A549 (cell line): ENCODE measurements around the gene HECTD2. TPM values are rescaled to one million over a fixed set of nuclear protein-coding genes. Genes with fewer than 3 reads are reported as not detected.

Source experiments
- ATAC-seq, 2 experiments: fragments of 200-7000 bp in 1 of 2; fragments of >200 bp in 1 of 2; cut with Nextera tagmentation in 1 of 2; cut with Tn5 transposase in 1 of 2; 3 replicates each; pipeline versions ENCODE4 v1.8.0 to v1.9.1; 2018 to 2020; ENCODE audit warnings: mild to moderate bottlenecking in 1 of 2, moderate library complexity in 1 of 2
- CTCF ChIA-PET: fragments of 300-600 bp; sonication (Branson Sonifier 250); formaldehyde crosslinking; extraction: SDS; loops from one replicate; lab custom pipeline; 2021; ENCODE audit warnings: antibody characterized with exemption, inconsistent platforms; lab: Yijun Ruan, JAX
- POLR2A ChIA-PET: fragments of 350-600 bp; formaldehyde crosslinking; extraction: SDS; loops from one replicate; lab custom pipeline; 2021; ENCODE audit warnings: antibody characterized with exemption, inconsistent platforms; lab: Yijun Ruan, JAX
- DNase-seq, 2 experiments: peaks; one replicate each; pipeline versions ENCODE4 v3.0.0 to v3.0.0-alpha.2; 2011 to 2016; ENCODE audit warnings: low read depth in 1 of 2, low spot score in 1 of 2
- FAIRE-seq: peaks from 2 replicates; lab custom pipeline; 2011; peaks lifted over from hg19 to GRCh38; lab: Jason Lieb, UNC
- H3K27ac ChIP-seq, 2 experiments: fragments of >200 bp; sonication (Bioruptor Twin); formaldehyde crosslinking; 3 replicates each; pipeline ENCODE4 v1.5.1; 2016 to 2017
- H3K4me1 ChIP-seq: fragments of >200 bp; sonication (Bioruptor Twin); formaldehyde crosslinking; 3 replicates; pipeline ENCODE4 v1.6.1; 2016
- H3K4me2 ChIP-seq: fragments of >200 bp; sonication (Bioruptor Twin); formaldehyde crosslinking; 3 replicates; pipeline ENCODE4 v1.6.1; 2016
- H3K4me3 ChIP-seq: fragments of >200 bp; sonication (Bioruptor Twin); formaldehyde crosslinking; 3 replicates; pipeline ENCODE4 v1.5.1; 2016
- H3K9me3 ChIP-seq: fragments of >200 bp; sonication (Bioruptor Twin); formaldehyde crosslinking; 3 replicates; pipeline ENCODE4 v1.6.1; 2016
- ATOH8 ChIP-seq: fragments of 250-450 bp; sonication (Bioruptor Pico); IDR thresholded peaks from 2 replicates; pipeline ENCODE4 v1.5.0; 2020; ENCODE audit warnings: low read depth, mild to moderate bottlenecking, moderate library complexity
- BCL3 ChIP-seq: fragments of >200 bp; sonication (Bioruptor Twin); formaldehyde crosslinking; IDR thresholded peaks from 3 replicates; pipeline ENCODE4 v1.6.1; 2016
- CBX8 ChIP-seq: fragments of 200-600 bp; sonication (generic); IDR thresholded peaks from 2 replicates; pipeline ENCODE4 v1.6.1; 2016
- CEBPB ChIP-seq, 2 experiments: fragments of >200 bp in 1 of 2; sonication (Bioruptor Twin) in 1 of 2; formaldehyde crosslinking in 1 of 2; IDR thresholded peaks; 2 replicates each; pipeline ENCODE4 v1.6.1; 2012 to 2016
- CHD2 ChIP-seq: fragments of 150-350 bp; IDR thresholded peaks from 2 replicates; pipeline ENCODE4 v1.6.1; 2014; ENCODE audit warnings: low read length; ENCODE audit not compliant: partially characterized antibody
- CHD4 ChIP-seq: fragments of 200-600 bp; sonication (generic); IDR thresholded peaks from 2 replicates; pipeline ENCODE4 v1.6.1; 2016; ENCODE audit warnings: antibody characterized with exemption, mild to moderate bottlenecking, borderline replicate concordance
- FOSL2 ChIP-seq, 2 experiments: fragments of 450-650 bp in 1 of 2; fragments of >200 bp in 1 of 2; sonication (Bioruptor Twin) in 1 of 2; formaldehyde crosslinking; IDR thresholded peaks; 2 replicates each; pipeline versions ENCODE4 v1.5.0 to v1.6.1; 2016 to 2020; ENCODE audit warnings: mild to moderate bottlenecking in 1 of 2, moderate library complexity in 1 of 2
- GATA3 ChIP-seq: IDR thresholded peaks from 2 replicates; pipeline ENCODE4 v1.6.1; 2012; ENCODE audit warnings: borderline replicate concordance
- HDAC2 ChIP-seq: fragments of 200-600 bp; sonication (generic); IDR thresholded peaks from 2 replicates; pipeline ENCODE4 v1.6.1; 2016
- HOXA7 ChIP-seq: fragments of 250-450 bp; sonication (Bioruptor Pico); IDR thresholded peaks from 2 replicates; pipeline ENCODE4 v1.5.0; 2020; ENCODE audit warnings: mild to moderate bottlenecking, moderate library complexity
- HOXB5 ChIP-seq: fragments of 250-450 bp; sonication (Bioruptor Pico); IDR thresholded peaks from 2 replicates; pipeline ENCODE4 v1.5.0; 2020; ENCODE audit warnings: mild to moderate bottlenecking, moderate library complexity
- JUNB ChIP-seq: fragments of >200 bp; sonication (Bioruptor Twin); formaldehyde crosslinking; IDR thresholded peaks from 2 replicates; pipeline ENCODE4 v1.6.1; 2016
- KDM1A ChIP-seq: fragments of 200-600 bp; sonication (generic); IDR thresholded peaks from 2 replicates; pipeline ENCODE4 v1.6.1; 2016; ENCODE audit warnings: low read depth, mild to moderate bottlenecking
- NFE2L2 ChIP-seq: fragments of 150-350 bp; conservative IDR thresholded peaks from 2 replicates; pipeline ENCODE4 v1.6.1; 2014; ENCODE audit warnings: low read length
- NR3C1 ChIP-seq: fragments of >200 bp; sonication (Bioruptor Twin); formaldehyde crosslinking; IDR thresholded peaks from 3 replicates; pipeline ENCODE4 v1.6.1; 2017
- PHF8 ChIP-seq: fragments of 200-600 bp; sonication (generic); IDR thresholded peaks from 2 replicates; pipeline ENCODE4 v1.6.1; 2016; ENCODE audit warnings: low read depth, mild to moderate bottlenecking, antibody characterized with exemption, moderate library complexity, borderline replicate concordance
- POLR2A ChIP-seq: IDR thresholded peaks from 2 replicates; pipeline ENCODE4 v1.6.1; 2012; ENCODE audit warnings: mild to moderate bottlenecking, low read length
- POLR2AphosphoS2 ChIP-seq: conservative IDR thresholded peaks from 2 replicates; pipeline ENCODE4 v1.6.1; 2012; ENCODE audit warnings: low read length, improper control_type of control experiment, inconsistent platforms
- RAD21 ChIP-seq, 2 experiments: fragments of >200 bp in 1 of 2; sonication (Bioruptor Twin) in 1 of 2; formaldehyde crosslinking in 1 of 2; IDR thresholded peaks in 1 of 2; conservative IDR thresholded peaks in 1 of 2; 2 replicates in 1 of 2; 3 replicates in 1 of 2; pipeline ENCODE4 v1.6.1; 2012 to 2018; ENCODE audit warnings: inconsistent platforms in 1 of 2
- RCOR1 ChIP-seq: fragments of 150-350 bp; IDR thresholded peaks from 2 replicates; pipeline ENCODE4 v1.6.1; 2014; ENCODE audit warnings: antibody characterized with exemption, low read length, low read depth
- SMC3 ChIP-seq: fragments of >200 bp; sonication (Bioruptor Twin); formaldehyde crosslinking; IDR thresholded peaks from 3 replicates; pipeline ENCODE4 v1.6.1; 2018; ENCODE audit warnings: inconsistent platforms
- SREBF2 ChIP-seq: fragments of 450-650 bp; IDR thresholded peaks from 2 replicates; pipeline ENCODE4 v1.6.1; 2014; ENCODE audit warnings: mild to moderate bottlenecking, moderate library complexity
- TFCP2L1 ChIP-seq: fragments of 250-450 bp; sonication (Bioruptor Pico); IDR thresholded peaks from 2 replicates; pipeline ENCODE4 v1.5.0; 2021; ENCODE audit warnings: mild to moderate bottlenecking
- ZC3H11A ChIP-seq: fragments of 450-650 bp; IDR thresholded peaks from 2 replicates; pipeline ENCODE4 v1.6.1; 2014; ENCODE audit warnings: antibody characterized with exemption, mild to moderate bottlenecking
- ZSCAN20 ChIP-seq: fragments of 250-450 bp; sonication (Bioruptor Pico); IDR thresholded peaks from 2 replicates; pipeline ENCODE4 v1.8.0; 2022; ENCODE audit warnings: mild to moderate bottlenecking, moderate library complexity
- WGBS: methylation state at CpG from one replicate; pipeline ENCODE4 v1.1.6; 2017; ENCODE audit errors: missing lambda C conversion rate; 5-methylcytosine and 5-hydroxymethylcytosine counted together
- polyA plus RNA-seq, 4 experiments: library from polyadenylated mRNA; depleted of rRNA in 3 of 4; stranded (reverse); fragments of >200 nt; fragmentation: RNase III in 1 of 4; extraction: RNeasy Plus Mini Kit Qiagen cat#74134 plus additional on column Dnase treatment in 1 of 4; gene quantifications; 2 replicates in 3 of 4; 3 replicates in 1 of 4; pipeline ENCODE4 v1.2.3, GENCODE V29; 2011 to 2017
- TF ChIP-seq, protein P1 (sequence below): IDR thresholded peaks from 2 replicates; pipeline ENCODE4 v1.6.1; 2012; ENCODE audit warnings: low read depth, borderline replicate concordance
- TF ChIP-seq, protein P2 (sequence below): fragments of >200 bp; sonication (Bioruptor Twin); formaldehyde crosslinking; IDR thresholded peaks from 2 replicates; pipeline ENCODE4 v1.6.1; 2016

The HECTD2 gene
- polyA plus RNA-seq, 2 of the 4 experiments (the other 2 are of a cell fraction), result 4.1 to 13.9 TPM

DNA sequence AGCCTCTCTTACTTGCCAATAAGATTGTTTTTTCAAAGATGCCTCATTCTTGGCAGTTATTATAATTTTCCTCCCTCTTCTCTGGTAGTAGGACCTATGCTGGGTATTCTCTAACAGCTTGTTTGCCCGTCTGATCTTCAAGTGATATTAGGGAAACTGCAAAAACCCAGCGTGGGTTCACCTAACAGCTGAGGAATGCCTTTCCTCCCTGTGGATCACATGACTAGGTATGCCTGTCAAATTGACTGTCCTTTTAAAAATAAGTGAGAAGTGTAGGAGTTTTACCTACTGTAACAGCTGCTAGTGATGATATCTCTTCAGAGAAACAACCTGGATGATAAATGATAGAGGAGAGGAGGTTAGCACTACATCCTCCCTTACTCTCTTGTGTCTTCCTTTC is 22.0 kb downstream of the HECTD2 start:
- WGBS, result 72% methylated on average over 2 of the region's 2 CpGs
- H3K4me1 ChIP-seq, result peaks cover 14% of the 10 kb centered on the region; the same call in 2 of the 3 replicates
- POLR2A ChIA-PET, result no interaction called here
- ATAC-seq, result no peak
- TF ChIP-seq SMC3 (no peak), HOXB5 (CRISPR knock-in tag) (no peak), JUNB (no peak), CHD2 (no peak), POLR2A (no peak), CHD4 (no peak), FOSL2 (IDR thresholded peaks at IDR 0.05) (no peak), FOSL2 (CRISPR knock-in tag; IDR thresholded peaks at IDR 0.05) (no peak), ZSCAN20 (no peak), RCOR1 (no peak)
- TF ChIP-seq, protein P1, sequence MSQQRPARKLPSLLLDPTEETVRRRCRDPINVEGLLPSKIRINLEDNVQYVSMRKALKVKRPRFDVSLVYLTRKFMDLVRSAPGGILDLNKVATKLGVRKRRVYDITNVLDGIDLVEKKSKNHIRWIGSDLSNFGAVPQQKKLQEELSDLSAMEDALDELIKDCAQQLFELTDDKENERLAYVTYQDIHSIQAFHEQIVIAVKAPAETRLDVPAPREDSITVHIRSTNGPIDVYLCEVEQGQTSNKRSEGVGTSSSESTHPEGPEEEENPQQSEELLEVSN, result no peak
- TF ChIP-seq, protein P2, sequence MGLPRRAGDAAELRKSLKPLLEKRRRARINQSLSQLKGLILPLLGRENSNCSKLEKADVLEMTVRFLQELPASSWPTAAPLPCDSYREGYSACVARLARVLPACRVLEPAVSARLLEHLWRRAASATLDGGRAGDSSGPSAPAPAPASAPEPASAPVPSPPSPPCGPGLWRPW, result no peak
- TF ChIP-seq, all 56 proteins: peak for 0
- CTCF ChIA-PET, result no interaction called here
- Histone ChIP-seq H3K27ac (no peak overlapping the region), H3K9me3 (no peaks in the 10 kb centered on the region), H3K4me2 (no peak overlapping the region), H3K4me3 (no peak overlapping the region)
- DNase-seq (no peak), FAIRE-seq (no peak)

DNA sequence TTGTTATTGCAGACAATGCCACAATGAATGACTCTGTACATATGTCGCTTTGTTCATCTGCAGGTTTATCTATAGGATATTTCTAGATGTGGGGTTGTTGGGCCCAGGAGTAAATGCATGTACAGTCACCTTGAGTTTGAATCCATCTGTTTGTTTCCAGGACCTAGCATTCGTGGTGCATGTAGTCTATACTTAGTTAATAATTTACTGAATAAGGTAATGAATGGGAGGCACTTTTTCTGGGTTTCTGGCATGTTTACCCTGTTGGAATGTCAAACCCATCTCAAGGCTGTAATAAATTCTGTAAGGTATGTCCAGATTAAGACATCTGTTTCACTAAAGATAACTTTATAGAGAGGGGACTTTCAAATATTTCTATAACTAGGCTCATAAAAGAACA is 23.5 kb downstream of the HECTD2 start:
- DNase-seq (no peak), ATAC-seq (no peak)
- TF ChIP-seq HDAC2 (no peak), GATA3 (no peak), CBX8 (no peak), ZC3H11A (no peak), RAD21 (conservative IDR thresholded peaks at IDR 0.05 in 1 of 2, IDR thresholded peaks at IDR 0.05 in 1 of 2) (no peak), CHD2 (no peak), PHF8 (no peak), BCL3 (no peak), SREBF2 (no peak), POLR2A (no peak), CEBPB (IDR thresholded peaks at IDR 0.05) (no peak), ATOH8 (CRISPR knock-in tag) (no peak), TFCP2L1 (no peak), CHD4 (no peak), KDM1A (no peak), NR3C1 (no peak), POLR2AphosphoS2 (no peak), NFE2L2 (no peak), HOXA7 (CRISPR knock-in tag) (no peak)
- TF ChIP-seq, protein P1, result no peak
- TF ChIP-seq, all 56 proteins: peak for 0
- ChIA-PET CTCF (no interaction called here), POLR2A (no interaction called here)
- Histone ChIP-seq H3K27ac (no peak overlapping the region), H3K4me1 (peaks cover 14% of the 10 kb centered on the region; the same call in 2 of the 3 replicates), H3K4me3 (no peak overlapping the region), H3K4me2 (peak overlapping the region; percentile 40), H3K9me3 (no peaks in the 10 kb centered on the region)
- WGBS, result 45% methylated on average over 2 of the region's 2 CpGs
- no peak for FAIRE-seq
